ENCODE measurements around the gene PTTG1IP. TPM values are rescaled to one million over a fixed set of nuclear protein-coding genes. Genes with fewer than 3 reads are reported as not detected.

PTTG1IP gene
- total and polyA plus RNA-seq, 2 of the 13 experiments (the other 11 are each of a cell fraction or from before 2014, with no cell fraction given): 161 to 700 TPM

- TF ChIP-seq PCBP1 (IDR thresholded peaks at IDR 0.05; ENCODE audit: borderline replicate concordance, low read depth, low read length) (no peak), POGZ (CRISPR knock-in tag; IDR thresholded peaks at IDR 0.05) (peak; percentile 5; the same call in 1 of the 2 replicates), MED13 (CRISPR knock-in tag; IDR thresholded peaks at IDR 0.05) (no peak), ZNF652 (CRISPR knock-in tag; IDR thresholded peaks at IDR 0.05; ENCODE audit: borderline replicate concordance, low read depth) (no peak), ZFP36L2 (CRISPR knock-in tag; IDR thresholded peaks at IDR 0.05) (no peak), NR2F2 (IDR thresholded peaks at IDR 0.05; ENCODE audit: borderline replicate concordance, low read depth) (no peak), NR2F1 (CRISPR knock-in tag; IDR thresholded peaks at IDR 0.05) (no peak), SYNCRIP (IDR thresholded peaks at IDR 0.05; ENCODE audit: insufficient read depth, low read depth, low read length) (no peak), HMG20B (CRISPR knock-in tag; conservative IDR thresholded peaks at IDR 0.05) (no peak), ZNF367 (CRISPR knock-in tag; IDR thresholded peaks at IDR 0.05; ENCODE audit: borderline replicate concordance) (no peak), RFX5 (IDR thresholded peaks at IDR 0.05; ENCODE audit: low read depth, low read length) (no peak), ZBTB4 (CRISPR knock-in tag; IDR thresholded peaks at IDR 0.05; ENCODE audit: borderline replicate concordance) (no peak), NFYB (CRISPR knock-in tag; IDR thresholded peaks at IDR 0.05) (no peak; the same call in 1 of the 2 replicates), ZNF574 (CRISPR knock-in tag; IDR thresholded peaks at IDR 0.05) (peak; percentile 54), GATAD1 (CRISPR knock-in tag; IDR thresholded peaks at IDR 0.05) (peak; percentile 68; the same call in 1 of the 2 replicates), ZNF121 (CRISPR knock-in tag; IDR thresholded peaks at IDR 0.05) (no peak)
- TF ChIP-seq, protein P1, sequence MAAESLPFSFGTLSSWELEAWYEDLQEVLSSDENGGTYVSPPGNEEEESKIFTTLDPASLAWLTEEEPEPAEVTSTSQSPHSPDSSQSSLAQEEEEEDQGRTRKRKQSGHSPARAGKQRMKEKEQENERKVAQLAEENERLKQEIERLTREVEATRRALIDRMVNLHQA (CRISPR knock-in tag; IDR thresholded peaks at IDR 0.05): no peak
- TF ChIP-seq, protein P2, sequence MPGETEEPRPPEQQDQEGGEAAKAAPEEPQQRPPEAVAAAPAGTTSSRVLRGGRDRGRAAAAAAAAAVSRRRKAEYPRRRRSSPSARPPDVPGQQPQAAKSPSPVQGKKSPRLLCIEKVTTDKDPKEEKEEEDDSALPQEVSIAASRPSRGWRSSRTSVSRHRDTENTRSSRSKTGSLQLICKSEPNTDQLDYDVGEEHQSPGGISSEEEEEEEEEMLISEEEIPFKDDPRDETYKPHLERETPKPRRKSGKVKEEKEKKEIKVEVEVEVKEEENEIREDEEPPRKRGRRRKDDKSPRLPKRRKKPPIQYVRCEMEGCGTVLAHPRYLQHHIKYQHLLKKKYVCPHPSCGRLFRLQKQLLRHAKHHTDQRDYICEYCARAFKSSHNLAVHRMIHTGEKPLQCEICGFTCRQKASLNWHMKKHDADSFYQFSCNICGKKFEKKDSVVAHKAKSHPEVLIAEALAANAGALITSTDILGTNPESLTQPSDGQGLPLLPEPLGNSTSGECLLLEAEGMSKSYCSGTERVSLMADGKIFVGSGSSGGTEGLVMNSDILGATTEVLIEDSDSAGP (CRISPR knock-in tag; IDR thresholded peaks at IDR 0.05; ENCODE audit: borderline replicate concordance): peak; percentile 65; the same call in 1 of the 2 replicates
These were observed at the start of gene PTTG1IP (continued) for GRCh38 chr21:44873356-44874239.

All from HepG2 (cell line).